Fibroblast of lung (primary cell): Measurements from ENCODE around the gene CPT1A.

ENCODE experiments used
- EZH2 ChIP-seq: IDR thresholded peaks from 2 replicates; pipeline ENCODE4 v1.5.1; 2012; ENCODE audit warnings: low read length, control low read depth, mild to moderate bottlenecking; ENCODE audit errors: missing control alignments
- TF ChIP-seq, protein P1 (sequence below), 2 donors: IDR thresholded peaks in 1 of 2; conservative IDR thresholded peaks in 1 of 2; 1 replicate in 1 of 2; 2 replicates in 1 of 2; pipeline ENCODE4 v1.5.1; 2011 to 2012; ENCODE audit warnings: low read length in 2 of 2, control low read depth in 1 of 2, inconsistent platforms in 1 of 2, low read depth in 1 of 2, mild to moderate bottlenecking in 1 of 2

DNA sequence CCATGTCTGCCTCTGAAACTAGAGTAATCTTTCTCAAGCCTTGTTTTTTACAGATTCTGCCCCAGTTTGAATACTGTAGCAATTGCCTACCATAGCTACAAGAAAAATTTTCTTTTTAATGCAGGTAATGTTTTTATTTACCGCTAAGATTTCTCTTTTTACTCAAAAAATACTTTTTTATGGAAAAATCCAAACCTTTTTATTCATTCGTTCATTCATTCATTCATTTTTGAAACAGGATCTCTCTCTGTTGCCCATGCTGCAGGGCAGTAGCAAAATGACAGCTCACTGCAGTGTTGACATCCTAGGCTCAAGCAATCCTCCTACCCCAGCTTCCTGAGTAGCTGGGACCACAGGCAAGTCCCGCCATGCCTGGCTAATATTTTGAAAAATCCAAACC lies 2.7 kb upstream of the CPT1A start:
- TF ChIP-seq, protein P1, sequence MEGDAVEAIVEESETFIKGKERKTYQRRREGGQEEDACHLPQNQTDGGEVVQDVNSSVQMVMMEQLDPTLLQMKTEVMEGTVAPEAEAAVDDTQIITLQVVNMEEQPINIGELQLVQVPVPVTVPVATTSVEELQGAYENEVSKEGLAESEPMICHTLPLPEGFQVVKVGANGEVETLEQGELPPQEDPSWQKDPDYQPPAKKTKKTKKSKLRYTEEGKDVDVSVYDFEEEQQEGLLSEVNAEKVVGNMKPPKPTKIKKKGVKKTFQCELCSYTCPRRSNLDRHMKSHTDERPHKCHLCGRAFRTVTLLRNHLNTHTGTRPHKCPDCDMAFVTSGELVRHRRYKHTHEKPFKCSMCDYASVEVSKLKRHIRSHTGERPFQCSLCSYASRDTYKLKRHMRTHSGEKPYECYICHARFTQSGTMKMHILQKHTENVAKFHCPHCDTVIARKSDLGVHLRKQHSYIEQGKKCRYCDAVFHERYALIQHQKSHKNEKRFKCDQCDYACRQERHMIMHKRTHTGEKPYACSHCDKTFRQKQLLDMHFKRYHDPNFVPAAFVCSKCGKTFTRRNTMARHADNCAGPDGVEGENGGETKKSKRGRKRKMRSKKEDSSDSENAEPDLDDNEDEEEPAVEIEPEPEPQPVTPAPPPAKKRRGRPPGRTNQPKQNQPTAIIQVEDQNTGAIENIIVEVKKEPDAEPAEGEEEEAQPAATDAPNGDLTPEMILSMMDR (conservative IDR thresholded peaks at IDR 0.05 in 1 of 2, IDR thresholded peaks at IDR 0.05 in 1 of 2; ENCODE audit: low read depth in 1 of 2, low read length in 2 of 2): no peak
- TF ChIP-seq EZH2: no peak
